ENCODE results near the gene MTHFD2. TPM values are rescaled to one million over a fixed set of nuclear protein-coding genes. Genes with fewer than 3 reads are reported as not detected.

Gene MTHFD2
- total and polyA plus RNA-seq, 5 donors, result 6.7 to 18.0 (median 8.7) TPM

DNA sequence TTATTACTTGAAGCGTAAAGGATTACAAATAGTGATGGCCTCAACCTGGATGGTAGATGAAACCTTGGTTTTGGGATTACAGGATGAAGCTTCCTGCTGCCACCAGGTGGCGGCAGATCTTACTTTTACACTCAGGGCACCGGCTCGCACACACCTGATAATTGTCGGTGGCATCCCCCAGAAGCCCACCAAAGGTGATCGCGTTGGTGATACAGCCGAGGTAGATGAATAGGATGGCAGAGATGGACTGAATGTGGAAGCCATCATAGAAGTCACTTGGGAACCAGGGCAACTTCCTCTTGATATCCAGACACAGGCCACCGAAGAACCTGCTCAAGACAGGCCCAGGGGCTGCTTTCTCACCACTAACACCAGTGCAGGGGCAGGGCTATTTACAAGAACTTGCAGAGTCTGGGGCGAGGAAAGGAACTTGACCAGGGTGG is 51.8 kb downstream of the MTHFD2 start:
- ATAC-seq (peak; percentile 50 to 64), DNase-seq (peak; percentile 40 to 78 (median 67))
- no peaks in the 10 kb centered on the region for H3K27me3 ChIP-seq (ENCODE audit: control insufficient read depth, insufficient read depth)
- H3K9me3 ChIP-seq (ENCODE audit: control insufficient read depth, low read length), result no peaks in the 10 kb centered on the region
- no peak overlapping the region for H3K27ac ChIP-seq (ENCODE audit: low read length)
- peaks cover 1% of the 10 kb centered on the region for H3K4me1 ChIP-seq (ENCODE audit: control insufficient read depth, insufficient read depth, low read length)
- intact Hi-C loops (cut with DNase I), result loop anchor here in 3 of 4 donors (5.0 to 10.0 kb wide), 3 partner anchors 82 to 87 kb away; no protein-coding TSS in a partner anchor
- WGBS, result 32% methylated on average over 10 of the region's 10 CpGs
- H3K4me3 ChIP-seq (ENCODE audit: low read length), result no peak overlapping the region

DNA sequence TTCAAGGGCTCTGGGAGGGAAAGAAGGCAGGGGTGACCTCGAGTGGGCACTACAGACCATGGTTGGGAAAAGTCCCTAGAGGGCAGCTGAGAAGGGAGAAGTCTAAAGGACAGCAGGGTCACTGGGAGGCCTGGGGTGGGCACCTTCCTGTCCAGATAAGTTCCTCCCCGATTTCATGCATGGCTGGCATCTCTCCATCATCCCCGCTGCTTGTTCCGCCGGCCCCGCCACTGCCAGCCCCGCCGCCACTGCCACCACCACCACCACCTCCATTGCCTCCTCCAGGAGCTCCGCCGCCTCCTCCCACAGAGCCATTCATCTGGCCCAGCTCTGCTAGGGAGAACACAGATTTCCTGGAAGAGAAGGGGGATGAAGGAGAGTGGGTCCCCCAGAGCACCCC is 53.6 kb downstream of the MTHFD2 start:
- ATAC-seq (no peak), DNase-seq (no peak)
- intact Hi-C loops (cut with DNase I), result loop anchor here in 3 of 4 donors (5.0 to 10.0 kb wide), 3 partner anchors 80 to 85 kb away; no protein-coding TSS in a partner anchor
- 79% methylated on average over 10 of the region's 10 CpGs for WGBS
- no peak overlapping the region for H3K4me3 ChIP-seq (ENCODE audit: low read length)
- H3K9me3 ChIP-seq (ENCODE audit: control insufficient read depth, low read length), result no peaks in the 10 kb centered on the region
- H3K4me1 ChIP-seq (ENCODE audit: control insufficient read depth, insufficient read depth, low read length), result peaks cover 1% of the 10 kb centered on the region
- no peaks in the 10 kb centered on the region for H3K27me3 ChIP-seq (ENCODE audit: control insufficient read depth, insufficient read depth)
- no peak overlapping the region for H3K27ac ChIP-seq (ENCODE audit: low read length)

DNA sequence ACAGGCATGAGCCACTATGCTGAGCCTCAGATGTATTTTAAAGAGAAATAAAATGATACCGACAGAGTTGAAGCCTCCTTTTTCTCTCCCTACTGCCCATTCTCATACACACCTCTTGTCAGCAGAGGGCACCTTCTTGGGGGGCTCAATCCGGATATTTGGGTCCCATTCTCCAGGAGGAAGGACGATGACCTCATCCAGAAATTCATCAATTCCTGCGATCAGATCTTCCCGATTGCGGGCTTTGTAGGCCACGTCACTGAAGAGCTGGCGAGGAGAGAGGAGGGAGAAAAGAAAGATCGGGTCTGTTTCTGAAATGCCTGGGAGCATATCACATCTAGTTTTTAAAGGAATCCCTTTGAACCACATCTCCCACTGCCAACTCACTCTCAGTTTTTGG is 54.4 kb downstream of the MTHFD2 start:
- H3K27me3 ChIP-seq (ENCODE audit: control insufficient read depth, insufficient read depth), result no peaks in the 10 kb centered on the region
- H3K4me1 ChIP-seq (ENCODE audit: control insufficient read depth, insufficient read depth, low read length), result peaks cover 1% of the 10 kb centered on the region
- no peak overlapping the region for H3K4me3 ChIP-seq (ENCODE audit: low read length)
- H3K9me3 ChIP-seq (ENCODE audit: control insufficient read depth, low read length), result no peaks in the 10 kb centered on the region
- 77% methylated on average over 9 of the region's 9 CpGs for WGBS
- H3K27ac ChIP-seq (ENCODE audit: low read length), result no peak overlapping the region
- DNase-seq, result no peak
- intact Hi-C loops (cut with DNase I), result loop anchor here in 3 of 4 donors (5.0 to 10.0 kb wide), 3 partner anchors 79 to 84 kb away; no protein-coding TSS in a partner anchor
- ATAC-seq, result no peak

DNA sequence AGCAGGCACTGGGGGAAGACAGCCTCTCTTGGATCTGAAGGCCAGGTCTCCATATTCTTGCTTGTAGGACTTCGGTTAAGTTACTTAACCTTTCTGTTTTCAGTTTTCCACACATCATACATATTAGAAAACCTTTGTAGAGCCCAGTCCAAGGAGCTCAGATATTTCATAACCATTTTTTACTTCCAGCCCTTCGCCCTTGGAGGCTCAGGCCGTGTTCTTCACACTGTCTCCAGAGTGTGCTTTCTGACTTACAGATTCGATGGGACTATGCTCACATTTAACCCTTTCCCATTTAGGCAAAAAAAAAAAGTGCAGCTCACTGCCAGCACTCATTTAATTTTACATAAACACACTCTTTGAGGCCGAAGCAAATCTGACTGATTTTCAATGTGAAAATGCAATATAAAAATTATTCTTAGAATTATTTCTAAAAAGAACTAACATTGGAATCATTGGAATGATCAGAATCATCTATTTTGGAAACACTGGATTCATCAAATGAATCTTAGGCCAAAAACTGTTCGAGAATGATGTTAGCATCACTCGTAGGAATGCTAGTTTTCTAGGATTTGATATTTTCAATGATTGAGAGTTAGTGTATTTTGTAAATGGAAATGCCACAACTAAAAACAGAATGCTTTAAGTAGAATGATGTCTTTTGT is 55.0 kb downstream of the MTHFD2 start:
- 59% methylated on average over 7 of the region's 7 CpGs for WGBS
- H3K27me3 ChIP-seq (ENCODE audit: control insufficient read depth, insufficient read depth), result no peaks in the 10 kb centered on the region
- no peak for DNase-seq
- no peak overlapping the region for H3K27ac ChIP-seq (ENCODE audit: low read length)
- intact Hi-C loops (cut with DNase I), result loop anchor here in 3 of 4 donors (5.0 to 10.0 kb wide), 3 partner anchors 79 to 84 kb away; no protein-coding TSS in a partner anchor
- ATAC-seq, result no peak
- H3K4me3 ChIP-seq (ENCODE audit: low read length), result no peak overlapping the region
- H3K4me1 ChIP-seq (ENCODE audit: control insufficient read depth, insufficient read depth, low read length), result peaks cover 1% of the 10 kb centered on the region
- H3K9me3 ChIP-seq (ENCODE audit: control insufficient read depth, low read length), result no peaks in the 10 kb centered on the region

DNA sequence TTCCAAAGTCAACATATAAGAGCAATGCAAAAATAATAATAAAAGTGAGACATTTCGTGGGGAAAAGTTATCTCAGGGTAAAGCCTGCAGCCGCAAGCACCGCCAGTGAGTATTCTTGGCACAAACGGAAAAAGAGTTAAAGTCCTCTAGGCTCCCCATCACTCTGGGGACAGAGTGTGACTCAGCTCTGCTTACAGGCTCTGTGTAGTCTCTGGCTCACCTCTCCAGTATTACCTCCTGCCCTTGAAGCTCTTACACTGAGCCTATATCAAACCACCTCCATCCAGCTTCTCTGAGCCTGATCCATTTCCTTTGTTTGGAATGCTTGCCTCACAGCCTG is 55.5 kb downstream of the MTHFD2 start:
- H3K4me1 ChIP-seq (ENCODE audit: control insufficient read depth, insufficient read depth, low read length), result peaks cover 1% of the 10 kb centered on the region
- no peak overlapping the region for H3K27ac ChIP-seq (ENCODE audit: low read length)
- H3K27me3 ChIP-seq (ENCODE audit: control insufficient read depth, insufficient read depth), result no peaks in the 10 kb centered on the region
- ATAC-seq (peak in 1 of 2 donors; percentile 28), DNase-seq (no peak)
- 57% methylated on average over 4 of the region's 4 CpGs for WGBS
- H3K4me3 ChIP-seq (ENCODE audit: low read length), result no peak overlapping the region
- no peaks in the 10 kb centered on the region for H3K9me3 ChIP-seq (ENCODE audit: control insufficient read depth, low read length)
- intact Hi-C loops (cut with DNase I), result loop anchor here in 3 of 4 donors (5.0 to 10.0 kb wide), 3 partner anchors 78 to 83 kb away; no protein-coding TSS in a partner anchor

DNA sequence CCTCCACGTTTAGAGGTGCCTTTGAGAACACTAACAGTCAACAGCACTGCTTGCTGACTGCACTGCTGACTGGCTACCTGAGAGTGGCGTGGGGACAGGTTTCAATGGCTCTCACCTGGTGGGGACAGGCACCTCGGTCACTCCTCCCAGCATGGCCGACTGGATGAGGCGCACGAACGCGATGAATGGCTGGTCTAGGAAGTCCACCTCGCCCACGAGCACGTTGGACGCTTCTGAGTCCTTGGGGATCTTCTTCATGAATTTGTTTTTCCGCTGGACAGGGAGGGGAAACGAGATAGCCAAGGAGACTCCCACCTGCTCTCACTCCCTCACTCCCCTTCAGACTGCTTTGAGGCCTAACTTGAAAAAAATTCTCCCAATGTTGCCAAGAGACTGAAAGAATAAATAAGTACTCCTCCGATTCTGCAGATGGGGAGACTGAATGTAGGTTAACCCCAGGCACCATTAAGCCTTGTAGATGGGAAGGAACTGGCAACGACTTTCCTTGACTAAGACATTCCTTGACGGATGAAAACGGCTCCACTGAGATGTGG is 57.3 kb downstream of the MTHFD2 start:
- DNase-seq (no peak), ATAC-seq (no peak)
- intact Hi-C loops (cut with DNase I), result loop anchor here in 1 of 4 donors (10.0 kb wide), 1 partner anchor 79 kb away; no protein-coding TSS in a partner anchor
- H3K4me3 ChIP-seq (ENCODE audit: low read length), result no peak overlapping the region
- H3K9me3 ChIP-seq (ENCODE audit: control insufficient read depth, low read length), result no peaks in the 10 kb centered on the region
- H3K27me3 ChIP-seq (ENCODE audit: control insufficient read depth, insufficient read depth), result no peaks in the 10 kb centered on the region
- WGBS, result 82% methylated on average over 18 of the region's 18 CpGs
- peaks cover 1% of the 10 kb centered on the region for H3K4me1 ChIP-seq (ENCODE audit: control insufficient read depth, insufficient read depth, low read length)
- no peak overlapping the region for H3K27ac ChIP-seq (ENCODE audit: low read length)

DNA sequence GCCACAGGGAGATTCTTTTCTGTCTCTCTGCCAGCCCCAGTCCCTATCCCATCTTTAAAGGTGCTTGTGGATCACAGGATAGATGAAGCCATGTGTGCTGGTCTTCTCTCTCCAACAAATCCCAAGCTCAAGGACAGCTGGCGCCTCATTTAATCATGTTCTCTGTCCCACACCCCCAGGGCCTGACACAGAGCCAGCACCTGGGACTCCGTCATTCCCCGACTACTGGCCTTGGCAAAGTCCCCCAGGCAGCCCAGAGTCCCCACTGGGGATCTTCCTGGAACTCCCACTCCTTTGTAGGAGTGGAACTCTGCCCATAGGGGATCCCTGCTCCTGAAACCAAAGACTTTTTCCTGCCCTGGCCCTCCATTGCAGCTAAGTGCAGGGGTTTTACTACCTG is 60.8 kb downstream of the MTHFD2 start:
- H3K4me3 ChIP-seq (ENCODE audit: low read length), result no peak overlapping the region
- H3K27ac ChIP-seq (ENCODE audit: low read length), result no peak overlapping the region
- DNase-seq (no peak), ATAC-seq (no peak)
- no peaks in the 10 kb centered on the region for H3K27me3 ChIP-seq (ENCODE audit: control insufficient read depth, insufficient read depth)
- no peaks in the 10 kb centered on the region for H3K9me3 ChIP-seq (ENCODE audit: control insufficient read depth, low read length)
- H3K4me1 ChIP-seq (ENCODE audit: control insufficient read depth, insufficient read depth, low read length), result peaks cover under 1% of the 10 kb centered on the region
- intact Hi-C loops (cut with DNase I), result loop anchor here in 1 of 4 donors (10.0 kb wide), 1 partner anchor 76 kb away; no protein-coding TSS in a partner anchor
- WGBS, result 86% methylated on average over 3 of the region's 3 CpGs

DNA sequence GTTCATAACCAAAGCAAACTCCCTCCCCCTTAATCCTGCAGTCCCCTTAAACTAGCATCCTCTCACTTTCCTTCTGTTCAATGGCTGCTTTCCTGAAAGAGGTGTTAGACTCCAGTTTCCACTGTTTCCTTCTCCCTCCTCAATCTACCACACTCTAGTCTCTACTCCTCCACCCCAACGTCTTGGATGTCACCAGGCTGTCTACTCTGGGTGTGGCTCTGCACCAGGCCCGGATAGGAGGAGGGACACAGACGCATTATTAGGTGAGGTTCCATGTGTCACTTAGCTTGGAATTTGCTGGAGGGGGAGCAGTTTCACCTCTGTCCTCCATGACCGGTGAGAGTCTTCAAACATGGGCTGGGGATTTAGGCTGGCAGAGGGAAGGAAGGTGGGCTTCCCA is 61.3 kb downstream of the MTHFD2 start:
- WGBS, result 88% methylated on average over 4 of the region's 4 CpGs
- intact Hi-C loops (cut with DNase I), result loop anchor here in 1 of 4 donors (10.0 kb wide), 1 partner anchor 75 kb away; no protein-coding TSS in a partner anchor

DNA sequence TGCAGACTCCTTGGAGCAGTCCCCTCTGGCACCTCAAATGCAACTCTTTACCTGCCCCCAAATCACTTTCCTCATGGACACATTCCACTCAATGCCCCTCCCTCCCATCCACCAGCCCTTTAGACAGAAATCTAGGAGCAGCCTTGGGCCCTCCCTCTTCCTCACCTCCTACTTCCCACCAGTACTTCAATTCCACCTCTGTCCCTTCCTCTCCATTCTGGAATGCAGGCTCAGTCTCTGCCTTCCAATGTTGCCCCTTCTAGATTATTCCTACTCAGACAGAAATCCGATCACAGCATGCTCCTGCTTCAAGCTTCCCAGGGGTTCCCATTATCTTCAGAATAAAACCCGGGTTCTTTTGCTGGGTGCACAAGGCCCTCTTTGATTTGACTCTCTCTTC is 62.1 kb downstream of the MTHFD2 start:
- no peak overlapping the region for H3K4me3 ChIP-seq (ENCODE audit: low read length)
- H3K9me3 ChIP-seq (ENCODE audit: control insufficient read depth, low read length), result no peaks in the 10 kb centered on the region
- H3K27me3 ChIP-seq (ENCODE audit: control insufficient read depth, insufficient read depth), result no peaks in the 10 kb centered on the region
- ATAC-seq, result no peak
- no peaks in the 10 kb centered on the region for H3K4me1 ChIP-seq (ENCODE audit: control insufficient read depth, insufficient read depth, low read length)
- DNase-seq, result no peak
- 61% methylated on average over 2 of the region's 2 CpGs for WGBS
- intact Hi-C loops (cut with DNase I), result no loop called here
- no peak overlapping the region for H3K27ac ChIP-seq (ENCODE audit: low read length)

More for the DNA sequence above, 61.3 kb downstream of the MTHFD2 start:
- no peak overlapping the region for H3K4me3 ChIP-seq (ENCODE audit: low read length)
- no peaks in the 10 kb centered on the region for H3K9me3 ChIP-seq (ENCODE audit: control insufficient read depth, low read length)
- H3K27ac ChIP-seq (ENCODE audit: low read length), result no peak overlapping the region
- ATAC-seq (no peak), DNase-seq (no peak)
- no peaks in the 10 kb centered on the region for H3K27me3 ChIP-seq (ENCODE audit: control insufficient read depth, insufficient read depth)
- H3K4me1 ChIP-seq (ENCODE audit: control insufficient read depth, insufficient read depth, low read length), result no peaks in the 10 kb centered on the region

DNA sequence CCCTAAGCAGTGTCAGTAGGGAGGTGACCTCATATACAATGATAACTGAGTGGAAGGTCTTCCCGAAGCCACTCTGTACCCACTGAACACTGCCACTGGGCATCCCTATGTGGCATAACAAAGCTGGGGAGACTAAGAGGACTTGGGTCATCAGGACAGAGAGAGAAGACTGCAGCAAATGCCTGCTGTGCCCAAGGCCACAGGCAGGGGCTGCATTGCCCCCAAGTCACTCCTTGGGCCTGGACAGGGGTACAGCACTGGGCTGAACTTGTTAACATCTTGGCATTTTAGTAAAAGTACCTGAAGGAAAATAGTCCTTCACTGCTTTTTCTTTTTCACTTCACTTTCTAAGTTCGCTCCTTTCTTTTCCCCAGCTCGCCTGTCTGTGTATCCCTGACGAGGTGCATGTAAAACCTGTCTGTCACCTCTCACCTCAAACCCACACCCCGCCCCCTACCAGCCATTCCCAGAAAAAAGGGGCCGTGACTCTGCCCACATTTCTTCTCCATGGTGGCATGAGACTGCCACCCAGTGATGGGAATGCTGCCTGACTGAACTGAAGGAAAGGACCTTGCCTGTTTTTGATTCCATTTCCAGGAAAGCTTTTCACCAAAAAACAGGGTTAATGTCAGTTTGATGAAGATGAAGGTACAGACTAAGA is 62.9 kb downstream of the MTHFD2 start:
- DNase-seq (peak in 1 of 3 donors; percentile 70), ATAC-seq (peak; percentile 30 to 63)
- H3K9me3 ChIP-seq (ENCODE audit: control insufficient read depth, low read length), result no peaks in the 10 kb centered on the region
- H3K4me1 ChIP-seq (ENCODE audit: control insufficient read depth, insufficient read depth, low read length), result no peaks in the 10 kb centered on the region
- no peak overlapping the region for H3K27ac ChIP-seq (ENCODE audit: low read length)
- intact Hi-C loops (cut with DNase I), result no loop called here
- no peak overlapping the region for H3K4me3 ChIP-seq (ENCODE audit: low read length)
- WGBS, result 53% methylated on average over 6 of the region's 6 CpGs
- H3K27me3 ChIP-seq (ENCODE audit: control insufficient read depth, insufficient read depth), result no peaks in the 10 kb centered on the region

DNA sequence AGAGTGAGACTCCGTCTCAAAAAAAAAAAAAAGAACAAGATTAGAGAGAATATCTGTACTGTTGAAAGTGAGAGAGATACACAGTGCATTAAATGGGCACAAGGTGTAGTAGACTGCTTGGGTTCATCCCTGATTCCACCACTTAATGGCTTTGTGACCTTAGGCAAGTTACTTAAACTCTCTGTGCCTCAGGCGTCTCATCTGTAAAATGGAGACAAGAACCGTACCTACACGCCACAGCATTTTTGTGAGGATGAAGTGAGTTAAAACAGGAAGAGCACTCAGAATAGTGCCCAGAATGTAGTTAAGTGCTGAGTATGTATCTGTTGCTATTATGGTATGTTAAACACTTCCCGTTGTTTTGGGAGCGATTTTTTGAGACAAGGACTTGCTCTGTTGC is 64.3 kb downstream of the MTHFD2 start:
- WGBS, result 92% methylated on average over 6 of the region's 6 CpGs
- no peaks in the 10 kb centered on the region for H3K27me3 ChIP-seq (ENCODE audit: control insufficient read depth, insufficient read depth)
- no peak for ATAC-seq
- no peak overlapping the region for H3K4me3 ChIP-seq (ENCODE audit: low read length)
- intact Hi-C loops (cut with DNase I), result no loop called here
- H3K9me3 ChIP-seq (ENCODE audit: control insufficient read depth, low read length), result no peaks in the 10 kb centered on the region
- H3K4me1 ChIP-seq (ENCODE audit: control insufficient read depth, insufficient read depth, low read length), result no peaks in the 10 kb centered on the region
- no peak overlapping the region for H3K27ac ChIP-seq (ENCODE audit: low read length)
- DNase-seq, result no peak
